GM06990 (cell line): ENCODE data around the gene MED12L.

Source experiments
- DNase-seq: peaks from one replicate; pipeline ENCODE4 v3.0.0-alpha.2; 2011; ENCODE audit not compliant: insufficient read length; ENCODE audit errors: extremely low read depth
- H3K27me3 ChIP-seq: replicated peaks from 2 replicates; pipeline ENCODE4 v1.6.0; 2011; ENCODE audit warnings: low read length; ENCODE audit not compliant: control insufficient read depth, insufficient read depth
- H3K36me3 ChIP-seq: 2 replicates; pipeline ENCODE4 v1.5.1; 2011; ENCODE audit warnings: low read length; ENCODE audit not compliant: control insufficient read depth, insufficient read depth
- H3K4me3 ChIP-seq: replicated peaks from 2 replicates; pipeline ENCODE4 v1.5.1; 2011; ENCODE audit warnings: low read depth, mild to moderate bottlenecking, control low read depth, low read length
- TF ChIP-seq, protein P1 (sequence below): IDR thresholded peaks from 2 replicates; pipeline ENCODE4 v1.5.1; 2011; ENCODE audit warnings: low read length, control low read depth, mild to moderate bottlenecking, inconsistent platforms; ENCODE audit not compliant: insufficient read depth, poor library complexity, severe bottlenecking

MED12L gene

DNA sequence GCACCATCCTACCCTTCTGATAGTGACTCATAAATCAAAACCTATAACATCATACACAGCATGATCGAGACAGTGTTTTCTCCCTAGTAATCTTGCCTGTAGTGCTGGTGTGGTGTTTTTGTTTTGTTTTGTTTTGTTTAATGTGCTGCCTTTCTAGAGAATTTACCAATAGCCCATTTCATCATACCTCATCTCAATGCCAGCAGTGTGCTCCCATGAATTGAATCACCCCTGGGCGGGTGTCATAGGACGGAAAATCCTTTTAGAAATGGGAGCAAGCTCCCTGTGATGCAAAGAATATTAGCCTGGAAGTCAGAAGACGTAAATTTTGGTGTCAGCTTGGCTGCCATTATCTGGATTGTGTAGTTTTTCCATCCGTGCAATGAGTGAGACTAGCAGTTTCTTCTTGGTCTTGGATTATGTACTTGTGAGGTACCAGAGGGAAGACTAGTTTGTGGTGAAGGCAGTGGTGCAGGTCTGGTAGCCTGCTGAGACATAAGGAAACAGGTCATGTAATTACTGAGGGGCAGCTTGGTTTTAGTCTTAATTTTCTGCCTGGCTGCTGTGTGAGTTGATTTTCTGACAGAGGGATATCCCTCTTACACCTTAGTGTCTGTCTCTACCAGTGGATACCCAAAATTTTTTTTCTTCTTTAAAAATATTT is 345.5 kb downstream of the MED12L start:
- Histone ChIP-seq H3K27me3 (no peaks in the 10 kb centered on the region), H3K4me3 (no peak overlapping the region), H3K36me3 (no peaks in the 10 kb centered on the region)
- TF ChIP-seq, protein P1, sequence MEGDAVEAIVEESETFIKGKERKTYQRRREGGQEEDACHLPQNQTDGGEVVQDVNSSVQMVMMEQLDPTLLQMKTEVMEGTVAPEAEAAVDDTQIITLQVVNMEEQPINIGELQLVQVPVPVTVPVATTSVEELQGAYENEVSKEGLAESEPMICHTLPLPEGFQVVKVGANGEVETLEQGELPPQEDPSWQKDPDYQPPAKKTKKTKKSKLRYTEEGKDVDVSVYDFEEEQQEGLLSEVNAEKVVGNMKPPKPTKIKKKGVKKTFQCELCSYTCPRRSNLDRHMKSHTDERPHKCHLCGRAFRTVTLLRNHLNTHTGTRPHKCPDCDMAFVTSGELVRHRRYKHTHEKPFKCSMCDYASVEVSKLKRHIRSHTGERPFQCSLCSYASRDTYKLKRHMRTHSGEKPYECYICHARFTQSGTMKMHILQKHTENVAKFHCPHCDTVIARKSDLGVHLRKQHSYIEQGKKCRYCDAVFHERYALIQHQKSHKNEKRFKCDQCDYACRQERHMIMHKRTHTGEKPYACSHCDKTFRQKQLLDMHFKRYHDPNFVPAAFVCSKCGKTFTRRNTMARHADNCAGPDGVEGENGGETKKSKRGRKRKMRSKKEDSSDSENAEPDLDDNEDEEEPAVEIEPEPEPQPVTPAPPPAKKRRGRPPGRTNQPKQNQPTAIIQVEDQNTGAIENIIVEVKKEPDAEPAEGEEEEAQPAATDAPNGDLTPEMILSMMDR, result no peak
- DNase-seq, result no peak

DNA sequence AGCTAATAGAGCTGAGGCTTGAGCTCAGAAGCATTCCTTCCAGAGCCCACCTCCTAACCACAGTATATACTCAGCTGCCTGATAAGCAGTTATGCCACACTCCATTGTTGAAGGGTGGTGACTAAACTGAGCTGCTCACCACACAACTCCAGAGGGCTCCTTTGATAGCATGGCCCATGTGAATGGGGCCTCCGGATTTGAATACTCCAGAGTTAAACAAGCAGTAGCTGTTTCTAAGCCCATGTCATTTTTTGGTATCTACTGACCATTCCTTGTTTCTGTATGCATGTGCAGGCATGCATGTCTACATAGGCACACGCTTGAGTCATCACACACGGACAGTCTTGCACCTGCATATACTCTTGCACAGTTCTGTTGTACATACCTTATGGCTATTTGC is 346.5 kb downstream of the MED12L start:
- Histone ChIP-seq H3K36me3 (no peaks in the 10 kb centered on the region), H3K4me3 (no peak overlapping the region), H3K27me3 (no peaks in the 10 kb centered on the region)
- TF ChIP-seq, protein P1, result no peak
- DNase-seq, result no peak

DNA sequence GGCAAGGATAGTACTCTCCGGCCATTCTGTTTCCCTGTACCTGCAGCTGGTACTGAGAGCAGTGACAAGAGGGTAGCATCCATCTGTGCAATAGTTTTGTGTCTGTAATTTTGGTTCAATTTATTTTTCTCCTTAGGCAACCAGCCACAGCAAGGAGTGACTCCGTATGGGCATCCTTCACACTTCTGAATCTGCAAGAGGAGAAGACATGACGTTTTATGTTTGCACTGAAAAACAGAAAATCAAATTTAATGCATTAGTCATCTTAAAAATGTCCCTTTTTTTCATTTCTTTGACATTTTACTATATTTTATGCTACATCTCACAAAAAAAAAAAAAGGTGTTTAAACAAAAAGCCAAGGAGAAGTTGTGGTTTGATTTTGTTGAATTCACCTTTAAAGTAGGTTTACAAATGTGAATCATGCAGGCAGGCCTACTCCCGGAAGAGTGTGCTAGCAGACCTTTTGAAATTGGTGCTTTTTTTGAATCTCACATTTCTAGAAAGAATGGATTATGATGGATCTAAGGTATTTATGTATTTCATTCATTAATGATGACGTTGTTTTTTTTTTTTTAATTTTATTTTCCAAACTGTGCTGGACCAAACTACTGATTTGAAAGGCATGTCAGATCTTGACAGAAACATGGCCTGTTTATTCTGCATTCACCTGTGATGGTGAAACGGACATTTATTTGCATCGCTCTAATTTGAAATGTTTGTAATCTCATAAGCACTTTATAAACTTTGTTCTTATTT is 347.3 kb downstream of the MED12L start:
- no peaks in the 10 kb centered on the region for H3K27me3 ChIP-seq
- H3K4me3 ChIP-seq, result no peak overlapping the region
- DNase-seq, result no peak
- TF ChIP-seq, protein P1, result no peak
- H3K36me3 ChIP-seq, result no peaks in the 10 kb centered on the region

DNA sequence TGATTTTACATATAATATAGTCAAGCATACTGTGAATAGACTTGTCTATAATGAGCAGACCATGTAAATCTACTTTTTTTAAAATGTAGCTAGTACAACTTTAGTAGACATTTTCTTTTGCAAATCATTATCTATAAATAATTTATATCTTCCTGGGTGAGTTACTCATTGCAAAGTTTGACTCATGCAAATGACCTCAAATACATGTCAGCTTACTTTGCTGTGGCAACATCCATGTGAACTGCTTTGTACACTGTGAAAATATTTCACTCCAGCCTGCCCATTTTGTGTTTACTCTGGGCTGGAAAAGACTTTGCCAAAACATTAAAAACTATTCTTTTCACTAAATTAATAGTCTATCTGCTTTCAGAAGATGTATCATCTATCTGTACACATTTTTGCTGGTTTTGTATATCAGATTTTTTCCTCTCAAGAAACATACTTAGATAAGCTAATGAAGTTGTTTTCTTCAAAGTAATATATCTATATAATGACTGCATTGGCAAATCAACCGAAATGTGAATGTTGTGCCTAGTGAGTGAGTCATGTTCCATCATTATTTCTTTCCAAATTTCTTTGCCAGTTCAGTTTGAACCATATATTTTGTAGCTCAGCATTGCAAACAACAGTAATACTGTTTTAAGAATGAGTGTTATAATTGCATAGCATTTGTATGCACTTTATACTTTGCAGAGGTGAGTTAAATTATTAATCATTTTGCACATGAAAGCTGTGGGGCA is 348.9 kb downstream of the MED12L start:
- Histone ChIP-seq H3K4me3 (no peak overlapping the region), H3K36me3 (no peaks in the 10 kb centered on the region), H3K27me3 (no peaks in the 10 kb centered on the region)
- DNase-seq, result no peak
- TF ChIP-seq, protein P1, result no peak

DNA sequence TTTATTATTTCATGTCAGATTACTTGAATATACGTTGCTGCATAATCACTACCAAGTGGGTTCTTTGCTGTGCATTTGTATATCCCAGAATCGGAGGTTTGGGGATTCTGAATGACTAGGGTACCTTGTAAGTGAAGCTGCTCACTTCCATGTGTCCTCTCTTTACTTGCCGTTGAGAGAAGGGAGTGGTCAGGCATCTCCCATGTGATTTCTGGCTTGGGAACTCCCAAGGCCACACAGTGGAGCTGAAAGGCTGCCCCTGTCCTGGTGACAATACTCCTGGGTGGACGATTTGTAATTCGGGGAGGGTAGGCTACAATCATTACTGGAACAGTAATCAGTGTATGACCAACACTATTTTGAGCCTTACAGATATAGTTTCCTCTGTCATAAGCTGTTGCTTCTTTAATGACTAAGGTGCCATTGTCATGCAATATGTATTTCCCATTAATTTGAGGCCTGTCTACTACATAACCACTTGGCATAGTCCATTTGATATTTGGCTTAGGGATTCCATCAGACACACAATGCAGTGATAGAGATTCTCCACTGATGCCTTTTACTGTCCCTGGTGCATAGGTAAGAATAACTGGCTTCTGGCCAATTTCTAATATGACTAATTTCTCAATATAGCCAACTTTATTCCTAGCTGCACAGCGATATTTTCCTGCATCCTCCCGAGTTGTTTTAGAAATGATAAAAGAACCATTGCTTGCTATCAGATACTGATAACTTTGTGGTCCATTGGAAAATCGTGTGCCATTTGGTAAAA is 351.4 kb downstream of the MED12L start:
- Histone ChIP-seq H3K4me3 (no peak overlapping the region), H3K27me3 (no peaks in the 10 kb centered on the region), H3K36me3 (no peaks in the 10 kb centered on the region)
- no peak for DNase-seq
- TF ChIP-seq, protein P1, result no peak
